ENCODE data around the gene DHX35.

The DHX35 gene

GRCh38 chr20:39082622-39083398, 120.7 kb downstream of the DHX35 start:
- no peak for DNase-seq (ENCODE audit: low spot score)
- TF ChIP-seq CTCF (IDR thresholded peaks at IDR 0.05; ENCODE audit: extremely low read depth, missing control alignments) = no peak

- DNase-seq (ENCODE audit: low spot score) = no peak
- no peak for TF ChIP-seq CTCF (IDR thresholded peaks at IDR 0.05; ENCODE audit: extremely low read depth, missing control alignments)
These were observed 121.6 kb downstream of the DHX35 start for GRCh38 chr20:39083761-39084160.

GRCh38 chr20:39089029-39089428, 126.9 kb downstream of the DHX35 start:
- DNase-seq (ENCODE audit: low spot score) = no peak
- no peak for TF ChIP-seq CTCF (IDR thresholded peaks at IDR 0.05; ENCODE audit: extremely low read depth, missing control alignments)

All from GM20000 (cell line).